GM23248 (cell line): Measurements from ENCODE around the gene FOXL2NB. TPM values are rescaled to one million over a fixed set of nuclear protein-coding genes. Genes with fewer than 3 reads are reported as not detected.

Experiments
- DNase-seq: peaks from one replicate; pipeline ENCODE4 v3.0.0-alpha.2; 2015
- H2AFZ ChIP-seq: fragments of 200-600 bp; sonication (generic); 2 replicates; pipeline ENCODE4 v1.6.1; 2016; ENCODE audit warnings: antibody characterized with exemption
- H3F3A ChIP-seq: fragments of 200-600 bp; sonication (generic); 2 replicates; pipeline ENCODE4 v1.6.1; 2016; ENCODE audit warnings: mild to moderate bottlenecking, antibody characterized with exemption, mixed run types; ENCODE audit not compliant: insufficient read depth
- H3K27ac ChIP-seq: fragments of 200-600 bp; sonication (generic); 2 replicates; pipeline ENCODE4 v1.5.1; 2016; ENCODE audit warnings: mild to moderate bottlenecking
- H3K27me3 ChIP-seq: fragments of 200-600 bp; sonication (generic); replicated peaks from 2 replicates; pipeline ENCODE4 v1.6.1; 2016; ENCODE audit warnings: mild to moderate bottlenecking; ENCODE audit not compliant: insufficient read depth
- H3K36me3 ChIP-seq: fragments of 200-600 bp; sonication (generic); 2 replicates; pipeline ENCODE4 v1.6.1; 2016; ENCODE audit warnings: low read depth, mild to moderate bottlenecking
- H3K4me1 ChIP-seq: fragments of 200-600 bp; sonication (generic); 2 replicates; pipeline ENCODE4 v1.6.1; 2016; ENCODE audit warnings: mild to moderate bottlenecking; ENCODE audit not compliant: insufficient read depth
- H3K4me2 ChIP-seq: fragments of 200-600 bp; sonication (generic); one replicate; pipeline ENCODE4 v1.6.1; 2016; ENCODE audit warnings: mild to moderate bottlenecking; ENCODE audit not compliant: unreplicated experiment
- H3K4me3 ChIP-seq: fragments of 200-600 bp; sonication (generic); 2 replicates; pipeline ENCODE4 v1.5.1; 2016; ENCODE audit warnings: mild to moderate bottlenecking
- H3K79me2 ChIP-seq: fragments of 200-600 bp; sonication (generic); 2 replicates; pipeline ENCODE4 v1.6.1; 2016; ENCODE audit warnings: mild to moderate bottlenecking; ENCODE audit not compliant: insufficient read depth
- H3K9ac ChIP-seq: fragments of 200-600 bp; sonication (generic); 2 replicates; pipeline ENCODE4 v1.6.1; 2016; ENCODE audit warnings: mild to moderate bottlenecking
- H3K9me2 ChIP-seq: fragments of 200-600 bp; sonication (generic); 2 replicates; pipeline ENCODE4 v1.6.1; 2016; ENCODE audit warnings: mixed run types, mild to moderate bottlenecking, moderate library complexity; ENCODE audit not compliant: insufficient read depth
- H3K9me3 ChIP-seq: fragments of 200-600 bp; sonication (generic); one replicate; pipeline ENCODE4 v1.6.1; 2017; ENCODE audit warnings: low read depth
- H4K20me1 ChIP-seq: fragments of 200-600 bp; sonication (generic); 2 replicates; pipeline ENCODE4 v1.6.0; 2016; ENCODE audit not compliant: insufficient read depth
- EZH2 ChIP-seq: fragments of 200-600 bp; sonication (generic); IDR thresholded peaks from 2 replicates; pipeline ENCODE4 v1.6.1; 2018; ENCODE audit warnings: antibody characterized with exemption, mild to moderate bottlenecking; ENCODE audit not compliant: insufficient read depth, poor library complexity, severe bottlenecking
- EZH2phosphoT487 ChIP-seq: fragments of 200-600 bp; sonication (generic); IDR thresholded peaks from 2 replicates; pipeline ENCODE4 v1.6.1; 2018; ENCODE audit warnings: antibody characterized with exemption, moderate library complexity, mild to moderate bottlenecking, low read depth; ENCODE audit not compliant: insufficient read depth
- WGBS, 2 experiments: methylation state at CpG; one replicate each; pipeline ENCODE4 v1.1.6; 2015 to 2017; ENCODE audit warnings: low lambda C conversion rate in 2 of 2, low coverage in 1 of 2; ENCODE audit errors: missing lambda C conversion rate in 2 of 2; 5-methylcytosine and 5-hydroxymethylcytosine counted together
- in situ Hi-C: fragments of 300-500 bp; cut with MboI; formaldehyde crosslinking; loops from 2 replicates; pipeline ENCODE4 v1.15.0; 2020
- polyA plus RNA-seq: library from polyadenylated mRNA; unstranded; fragments of >200 nt; fragmentation: Nextera tagmentation; extraction: Ambion mirVana; gene quantifications from 2 replicates; pipeline ENCODE4 v1.2.1, GENCODE V29; 2016
- total RNA-seq: library from RNA; depleted of rRNA; stranded (reverse); fragments of >200 nt; shearing (Covaris generic); gene quantifications from 2 replicates; pipeline ENCODE4 v1.2.3, GENCODE V29; 2014

The FOXL2NB gene
- total and polyA plus RNA-seq, 2 experiments from 2014 or later = 0.54 to 1.2 TPM

- WGBS, 2 experiments = 16 to 22% methylated on average over 19 of the region's 19 CpGs
- no peak for DNase-seq
- no peaks in the 10 kb centered on the region for H3K9me2 ChIP-seq
- H3K4me3 ChIP-seq = peak overlapping the region; percentile 84
- H3K79me2 ChIP-seq = no peaks in the 10 kb centered on the region
- H3F3A ChIP-seq = peaks cover 3% of the 10 kb centered on the region; the same call in 1 of the 2 replicates
- H3K27me3 ChIP-seq = no peaks in the 10 kb centered on the region
- no peaks in the 10 kb centered on the region for H3K36me3 ChIP-seq
- no peak overlapping the region for H3K27ac ChIP-seq
- in situ Hi-C loops = loop anchor here (5.0 to 25.0 kb wide), 3 partner anchors 218 to 453 kb away; no protein-coding TSS in a partner anchor
- no peak for TF ChIP-seq EZH2phosphoT487
- no peak for TF ChIP-seq EZH2
- peak overlapping the region; percentile 84; the same call in 1 of the 2 replicates for H3K9ac ChIP-seq
- no peaks in the 10 kb centered on the region for H4K20me1 ChIP-seq
- peak overlapping the region; percentile 95 for H2AFZ ChIP-seq
- no peaks in the 10 kb centered on the region for H3K9me3 ChIP-seq
- H3K4me1 ChIP-seq = no peaks in the 10 kb centered on the region
- peak overlapping the region; percentile 88 for H3K4me2 ChIP-seq
Measured at GRCh38 chr3:138914870-138915502, 32.0 kb upstream of the FOXL2NB start.

- TF ChIP-seq EZH2 = no peak
- no peak for TF ChIP-seq EZH2phosphoT487
- Histone ChIP-seq H3K9me3 (no peaks in the 10 kb centered on the region), H3K9ac (peak overlapping the region; percentile 84), H4K20me1 (no peaks in the 10 kb centered on the region), H3K4me2 (peak overlapping the region; percentile 88), H3K4me3 (peak overlapping the region; percentile 84), H2AFZ (peak overlapping the region; percentile 95), H3K27ac (peak overlapping the region; percentile 61), H3K79me2 (no peaks in the 10 kb centered on the region), H3K27me3 (no peaks in the 10 kb centered on the region), H3F3A (peaks cover 3% of the 10 kb centered on the region; the same call in 1 of the 2 replicates), H3K36me3 (no peaks in the 10 kb centered on the region), H3K9me2 (no peaks in the 10 kb centered on the region), H3K4me1 (no peaks in the 10 kb centered on the region)
- 2% methylated on average over 49 to 64 of the region's 68 CpGs for WGBS, 2 experiments
- peak; percentile 95 for DNase-seq
- in situ Hi-C loops = loop anchor here (5.0 to 25.0 kb wide), 3 partner anchors 218 to 454 kb away; no protein-coding TSS in a partner anchor
Measured at GRCh38 chr3:138915503-138916498, 31.2 kb upstream of the FOXL2NB start.

- no peak overlapping the region for H2AFZ ChIP-seq
- no peaks in the 10 kb centered on the region for H3K27me3 ChIP-seq
- TF ChIP-seq EZH2 = no peak
- TF ChIP-seq EZH2phosphoT487 = no peak
- no peaks in the 10 kb centered on the region for H3K9me2 ChIP-seq
- peaks cover 9% of the 10 kb centered on the region for H3F3A ChIP-seq
- no peaks in the 10 kb centered on the region for H3K9me3 ChIP-seq
- in situ Hi-C loops = loop anchor here (5.0 to 25.0 kb wide), 3 partner anchors 220 to 455 kb away; no protein-coding TSS in a partner anchor
- DNase-seq = no peak
- no peaks in the 10 kb centered on the region for H3K79me2 ChIP-seq
- no peak overlapping the region for H3K4me3 ChIP-seq
- no peak overlapping the region for H3K4me2 ChIP-seq
- no peaks in the 10 kb centered on the region for H3K36me3 ChIP-seq
- no peak overlapping the region for H3K9ac ChIP-seq
- H3K4me1 ChIP-seq = peaks cover 8% of the 10 kb centered on the region
- 83 to 86% methylated on average over 2 of the region's 2 CpGs for WGBS, 2 experiments
- no peaks in the 10 kb centered on the region for H4K20me1 ChIP-seq
- H3K27ac ChIP-seq = no peak overlapping the region
Measured at GRCh38 chr3:138916824-138917223, 30.2 kb upstream of the FOXL2NB start.

- no peaks in the 10 kb centered on the region for H3K79me2 ChIP-seq
- WGBS, 2 experiments = 86 to 90% methylated on average over 4 of the region's 4 CpGs
- H3K9me3 ChIP-seq = no peaks in the 10 kb centered on the region
- H3F3A ChIP-seq = peaks cover 14% of the 10 kb centered on the region
- H4K20me1 ChIP-seq = no peaks in the 10 kb centered on the region
- H3K4me1 ChIP-seq = peaks cover 15% of the 10 kb centered on the region
- in situ Hi-C loops = loop anchor here (5.0 to 25.0 kb wide), 3 partner anchors 222 to 457 kb away; no protein-coding TSS in a partner anchor
- no peak overlapping the region for H3K27ac ChIP-seq
- no peak for TF ChIP-seq EZH2phosphoT487
- no peak for TF ChIP-seq EZH2
- H3K36me3 ChIP-seq = no peaks in the 10 kb centered on the region
- H3K4me2 ChIP-seq = no peak overlapping the region
- no peak overlapping the region for H2AFZ ChIP-seq
- no peak overlapping the region for H3K9ac ChIP-seq
- no peak for DNase-seq
- H3K27me3 ChIP-seq = no peaks in the 10 kb centered on the region
- no peak overlapping the region for H3K4me3 ChIP-seq
- H3K9me2 ChIP-seq = no peaks in the 10 kb centered on the region
Measured at GRCh38 chr3:138919325-138919724, 27.7 kb upstream of the FOXL2NB start.
